NCI-H526 (cell line): ENCODE data around the gene CLIC3.
A peak's percentile ranks its signal among the peaks of the same experiment; 100 is the strongest.

Source experiments
- DNase-seq, 2 experiments: peaks; one replicate each; lab custom pipeline; 2025; lab: John Stamatoyannopoulos, UW

CLIC3 gene

GRCh38 chr9:136964171-136964689 lies 32.1 kb downstream of the CLIC3 start:
- DNase-seq: peak in 1 of 2 experiments; percentile 47

GRCh38 chr9:136963751-136964150 lies 32.6 kb downstream of the CLIC3 start:
- no peak for DNase-seq

GRCh38 chr9:136963341-136963740 lies 33.0 kb downstream of the CLIC3 start:
- no peak for DNase-seq

- no peak for DNase-seq
Observed at GRCh38 chr9:136962701-136963248, 33.6 kb downstream of the CLIC3 start.

GRCh38 chr9:136962163-136962562 lies 34.2 kb downstream of the CLIC3 start:
- DNase-seq: no peak

- DNase-seq: no peak
Observed at GRCh38 chr9:136961279-136962065, 34.9 kb downstream of the CLIC3 start.

GRCh38 chr9:136960938-136961275 lies 35.5 kb downstream of the CLIC3 start:
- DNase-seq: no peak

- no peak for DNase-seq
Observed at GRCh38 chr9:136960212-136960937, 36.0 kb downstream of the CLIC3 start.

GRCh38 chr9:136958898-136959850 lies 37.2 kb downstream of the CLIC3 start:
- DNase-seq: no peak

GRCh38 chr9:136958473-136958872 lies 37.9 kb downstream of the CLIC3 start:
- no peak for DNase-seq

GRCh38 chr9:136957901-136958300 lies 38.5 kb downstream of the CLIC3 start:
- DNase-seq: no peak

- DNase-seq: no peak
Observed at GRCh38 chr9:136957461-136957860, 38.9 kb downstream of the CLIC3 start.

- DNase-seq: no peak
Observed at GRCh38 chr9:136956604-136957003, 39.8 kb downstream of the CLIC3 start.

- no peak for DNase-seq
Observed at GRCh38 chr9:136955943-136956335, 40.4 kb downstream of the CLIC3 start.

- no peak for DNase-seq
Observed at GRCh38 chr9:136955202-136955942, 41.0 kb downstream of the CLIC3 start.

- no peak for DNase-seq
Observed at GRCh38 chr9:136954270-136955083, 41.9 kb downstream of the CLIC3 start.

GRCh38 chr9:136953771-136954269 lies 42.5 kb downstream of the CLIC3 start:
- DNase-seq: no peak

- DNase-seq: no peak
Observed at GRCh38 chr9:136952876-136953770, 43.2 kb downstream of the CLIC3 start.

GRCh38 chr9:136952321-136952850 lies 44.0 kb downstream of the CLIC3 start:
- DNase-seq: no peak
